Sigmoid colon (tissue), 7 donors: Measurements from ENCODE around the gene MORF4L1. TPM values are rescaled to one million over a fixed set of nuclear protein-coding genes. Genes with fewer than 3 reads are reported as not detected.

Source experiments
- DNase-seq: peaks from one replicate; pipeline ENCODE4 v3.0.0-alpha.2; 2019
- H3K27ac ChIP-seq, 4 donors: fragments of 200-600 bp; sonication (generic); one replicate each; pipeline ENCODE4 v1.5.1; 2016 to 2019; ENCODE audit warnings: mild to moderate bottlenecking in 1 of 4
- H3K27me3 ChIP-seq, 3 donors: fragments of 200-600 bp; sonication (generic); one replicate each; pipeline ENCODE4 v1.5.1; 2019; ENCODE audit warnings: mild to moderate bottlenecking in 1 of 3
- H3K36me3 ChIP-seq, 4 donors: fragments of 200-600 bp; sonication (generic); one replicate each; pipeline ENCODE4 v1.5.1; 2016 to 2019
- H3K4me1 ChIP-seq, 4 donors: fragments of 200-600 bp; sonication (generic); one replicate each; pipeline ENCODE4 v1.5.1; 2017 to 2019
- H3K4me3 ChIP-seq, 4 donors: fragments of 200-600 bp; sonication (generic); one replicate each; pipeline ENCODE4 v1.5.1; 2017 to 2019; ENCODE audit warnings: mild to moderate bottlenecking in 2 of 4, moderate library complexity in 1 of 4
- H3K9me3 ChIP-seq, 4 donors: fragments of 200-600 bp in 3 of 4; sonication (generic) in 3 of 4; one replicate each; pipeline versions ENCODE4 v1.5.1 to v1.6.1; 2013 to 2019
- EP300 ChIP-seq, 4 donors: sonication (generic); formaldehyde crosslinking; IDR thresholded peaks; one replicate each; pipeline ENCODE4 v1.6.1; 2017; ENCODE audit warnings: antibody characterized with exemption in 4 of 4
- POLR2A ChIP-seq, 2 donors: fragments of 450-650 bp; IDR thresholded peaks; one replicate each; pipeline ENCODE4 v1.6.1; 2016; ENCODE audit warnings: antibody characterized with exemption in 2 of 2, mild to moderate bottlenecking in 2 of 2, moderate library complexity in 2 of 2
- POLR2AphosphoS5 ChIP-seq, 4 donors: sonication (generic); formaldehyde crosslinking; IDR thresholded peaks; one replicate each; pipeline ENCODE4 v1.6.1; 2017; ENCODE audit warnings: antibody characterized with exemption in 4 of 4
- WGBS, 2 donors: extraction: QIAGEN DNeasy Blood & Tissue Kit; methylation state at CpG; one replicate each; pipeline ENCODE4 v1.1.7; 2013; 5-methylcytosine and 5-hydroxymethylcytosine counted together
- intact Hi-C: fragments of 100-400 bp; cut with DNase I; formaldehyde crosslinking; loops from one replicate; pipeline ENCODE4 v1.15.1; 2023
- polyA plus RNA-seq, 3 donors: library from polyadenylated mRNA; stranded (reverse); fragments of 200-250 nt; gene quantifications; one replicate each; pipeline ENCODE4 v1.2.3, GENCODE V29; 2013
- total RNA-seq, 4 donors: library from RNA; depleted of rRNA; stranded (reverse); fragments of >200 nt; gene quantifications; one replicate each; pipeline ENCODE4 v1.1.0, GENCODE V29; 2016
- TF ChIP-seq, protein P1 (sequence below), 4 experiments: fragments of 450-650 bp in 3 of 4; fragments of 200-600 bp in 1 of 4; IDR thresholded peaks; one replicate each; pipeline ENCODE4 v1.5.1; 2016 to 2019; ENCODE audit warnings: antibody characterized with exemption in 4 of 4, mild to moderate bottlenecking in 3 of 4, moderate library complexity in 2 of 4
- donor health status: healthy with polysubstance abuse.
- donor health status: Bipolar disorder and iron deficiency.
- donor health status: healthy.

The MORF4L1 gene
- total and polyA plus RNA-seq, 7 donors: 245 to 500 (median 318) TPM

DNA sequence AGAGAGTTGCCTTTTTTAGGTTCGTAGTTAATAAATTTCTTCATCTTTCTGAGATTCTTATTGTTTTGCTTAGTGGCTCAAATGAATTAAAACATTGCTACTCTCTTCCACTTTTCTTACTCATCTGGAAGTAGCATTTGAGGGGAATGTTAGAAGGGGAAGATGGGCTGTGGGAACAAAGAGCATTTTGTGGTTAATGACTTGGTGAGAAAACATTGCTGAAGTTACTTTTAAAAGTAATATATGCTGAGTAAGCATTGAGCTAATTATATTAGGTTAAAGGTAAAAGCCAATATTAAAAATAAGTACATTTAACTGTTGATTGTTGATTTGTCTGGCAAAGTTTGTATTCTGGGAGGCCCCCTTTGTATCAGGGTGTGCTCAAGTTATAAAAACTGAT is 5.7 kb downstream of the MORF4L1 start:
- Histone ChIP-seq H3K27ac (peak overlapping the region in 2 of 4 donors; percentile 95 to 100), H3K36me3 (peaks cover 0 to 29% (median 10%) of the 10 kb centered on the region in 4 donors), H3K4me1 (peaks cover 0 to 81% (median 71%) of the 10 kb centered on the region in 4 donors), H3K27me3 (no peaks in the 10 kb centered on the region), H3K4me3 (no peak overlapping the region), H3K9me3 (no peaks in the 10 kb centered on the region)
- TF ChIP-seq POLR2AphosphoS5 (IDR thresholded peaks at IDR 0.05): no peak
- DNase-seq: no peak
- intact Hi-C loops: no loop called here
- 55 to 59% methylated on average over 1 of the region's 1 CpG for WGBS, 2 donors

DNA sequence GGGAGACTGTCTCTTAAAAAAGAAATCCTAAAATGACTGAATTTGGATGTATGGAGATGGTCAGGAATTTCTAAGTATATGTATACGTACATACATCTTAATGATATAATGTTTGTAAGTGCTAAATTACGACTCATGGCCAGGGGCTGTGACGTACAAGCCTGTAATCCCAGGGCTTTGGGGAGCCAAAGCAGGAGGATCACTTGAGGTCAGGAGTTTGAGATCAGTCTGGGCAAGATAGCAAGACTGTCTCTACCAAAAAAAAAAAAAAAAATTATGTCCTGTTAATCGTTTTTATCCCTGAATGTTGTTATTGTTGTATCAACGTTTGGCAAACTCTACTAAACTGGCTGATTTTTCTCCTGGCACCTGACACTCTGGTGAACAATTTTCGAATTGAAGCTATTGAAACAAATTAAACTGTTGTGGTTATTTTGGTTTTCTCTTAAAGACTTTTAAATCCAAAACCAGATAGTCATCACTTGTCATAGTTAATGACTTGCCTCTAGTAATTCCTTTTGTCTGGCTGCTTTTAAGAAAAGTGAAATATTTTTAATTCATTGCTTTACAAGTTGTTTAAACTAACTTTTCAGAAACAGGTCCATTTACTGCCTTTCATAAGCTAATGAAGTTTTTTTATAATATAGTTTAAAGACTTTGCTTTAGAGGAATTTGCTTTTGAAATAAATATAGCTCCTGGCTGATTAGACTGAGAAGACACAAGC is 7.0 kb downstream of the MORF4L1 start:
- intact Hi-C loops: no loop called here
- no peaks in the 10 kb centered on the region for H3K27me3 ChIP-seq
- WGBS, 2 donors: 49 to 50% methylated on average over 6 of the region's 6 CpGs

DNA sequence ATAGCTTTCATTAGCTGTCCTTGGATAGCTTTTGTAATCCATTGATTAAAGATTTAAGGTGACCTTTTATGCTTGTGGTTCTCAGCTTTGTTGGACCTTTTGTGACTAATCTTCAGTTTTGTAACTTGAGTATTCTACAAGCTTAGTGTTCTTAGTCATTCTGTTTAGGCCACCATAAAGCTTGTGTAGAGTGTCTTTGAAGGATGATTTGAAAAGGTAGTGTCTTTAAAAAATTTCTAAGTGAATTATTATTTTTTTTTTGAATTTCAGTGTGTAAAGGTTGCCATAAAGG is 7.5 kb downstream of the MORF4L1 start:
- Histone ChIP-seq H3K27ac (peak overlapping the region in 3 of 4 donors; percentile 18 to 95 (median 36)), H3K4me1 (peaks cover 0 to 80% (median 69%) of the 10 kb centered on the region in 4 donors), H3K4me3 (no peak overlapping the region), H3K27me3 (no peaks in the 10 kb centered on the region), H3K36me3 (peaks cover 0 to 29% (median 10%) of the 10 kb centered on the region in 4 donors), H3K9me3 (no peaks in the 10 kb centered on the region)
- intact Hi-C loops: no loop called here
- TF ChIP-seq POLR2A (IDR thresholded peaks at IDR 0.05): no peak
- no peak for TF ChIP-seq POLR2AphosphoS5 (IDR thresholded peaks at IDR 0.05)
- TF ChIP-seq, protein P1, sequence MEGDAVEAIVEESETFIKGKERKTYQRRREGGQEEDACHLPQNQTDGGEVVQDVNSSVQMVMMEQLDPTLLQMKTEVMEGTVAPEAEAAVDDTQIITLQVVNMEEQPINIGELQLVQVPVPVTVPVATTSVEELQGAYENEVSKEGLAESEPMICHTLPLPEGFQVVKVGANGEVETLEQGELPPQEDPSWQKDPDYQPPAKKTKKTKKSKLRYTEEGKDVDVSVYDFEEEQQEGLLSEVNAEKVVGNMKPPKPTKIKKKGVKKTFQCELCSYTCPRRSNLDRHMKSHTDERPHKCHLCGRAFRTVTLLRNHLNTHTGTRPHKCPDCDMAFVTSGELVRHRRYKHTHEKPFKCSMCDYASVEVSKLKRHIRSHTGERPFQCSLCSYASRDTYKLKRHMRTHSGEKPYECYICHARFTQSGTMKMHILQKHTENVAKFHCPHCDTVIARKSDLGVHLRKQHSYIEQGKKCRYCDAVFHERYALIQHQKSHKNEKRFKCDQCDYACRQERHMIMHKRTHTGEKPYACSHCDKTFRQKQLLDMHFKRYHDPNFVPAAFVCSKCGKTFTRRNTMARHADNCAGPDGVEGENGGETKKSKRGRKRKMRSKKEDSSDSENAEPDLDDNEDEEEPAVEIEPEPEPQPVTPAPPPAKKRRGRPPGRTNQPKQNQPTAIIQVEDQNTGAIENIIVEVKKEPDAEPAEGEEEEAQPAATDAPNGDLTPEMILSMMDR (IDR thresholded peaks at IDR 0.05): no peak
- no peak for TF ChIP-seq EP300 (IDR thresholded peaks at IDR 0.05)
- no peak for DNase-seq

More for the DNA sequence above, 7.0 kb downstream of the MORF4L1 start:
- Histone ChIP-seq H3K36me3 (peaks cover 0 to 29% (median 10%) of the 10 kb centered on the region in 4 donors), H3K27ac (peak overlapping the region; percentile 24 to 95 (median 41)), H3K4me3 (no peak overlapping the region), H3K4me1 (peaks cover 0 to 80% (median 69%) of the 10 kb centered on the region in 4 donors), H3K9me3 (no peaks in the 10 kb centered on the region)
- TF ChIP-seq, protein P1 (IDR thresholded peaks at IDR 0.05): no peak
- no peak for TF ChIP-seq POLR2A (IDR thresholded peaks at IDR 0.05)
- no peak for TF ChIP-seq POLR2AphosphoS5 (IDR thresholded peaks at IDR 0.05)
- no peak for TF ChIP-seq EP300 (IDR thresholded peaks at IDR 0.05)
- no peak for DNase-seq

DNA sequence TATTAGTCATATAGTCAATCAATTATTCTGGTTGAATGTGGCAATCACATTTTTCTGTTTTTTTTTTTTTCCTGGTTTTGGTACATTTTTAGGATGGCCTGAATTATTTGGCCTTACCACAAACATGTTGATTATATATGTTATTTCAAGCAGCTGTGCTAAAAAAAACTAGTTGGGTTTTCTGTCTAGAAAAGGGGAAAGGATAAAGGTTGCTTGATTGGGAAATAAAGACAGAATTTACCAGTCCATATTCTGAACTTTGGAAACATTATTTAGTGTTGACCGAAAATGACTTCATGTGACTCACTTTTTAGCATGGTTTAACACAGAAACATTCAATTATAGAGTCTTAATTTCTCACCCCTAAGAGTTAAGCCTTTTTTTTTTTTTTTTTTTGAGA is 8.1 kb downstream of the MORF4L1 start:
- peaks cover 0 to 29% (median 12%) of the 10 kb centered on the region in 4 donors for H3K36me3 ChIP-seq
- intact Hi-C loops: no loop called here
- H3K27ac ChIP-seq: no peak overlapping the region
- H3K27me3 ChIP-seq: no peaks in the 10 kb centered on the region
- no peak overlapping the region for H3K4me3 ChIP-seq
- DNase-seq: no peak
- no peaks in the 10 kb centered on the region for H3K9me3 ChIP-seq
- WGBS, 2 donors: 89 to 91% methylated on average over 1 of the region's 1 CpG
- TF ChIP-seq POLR2A (IDR thresholded peaks at IDR 0.05): no peak
- TF ChIP-seq, protein P1 (IDR thresholded peaks at IDR 0.05): no peak
- TF ChIP-seq EP300 (IDR thresholded peaks at IDR 0.05): no peak
- TF ChIP-seq POLR2AphosphoS5 (IDR thresholded peaks at IDR 0.05): no peak
- peaks cover 0 to 79% (median 65%) of the 10 kb centered on the region in 4 donors for H3K4me1 ChIP-seq

DNA sequence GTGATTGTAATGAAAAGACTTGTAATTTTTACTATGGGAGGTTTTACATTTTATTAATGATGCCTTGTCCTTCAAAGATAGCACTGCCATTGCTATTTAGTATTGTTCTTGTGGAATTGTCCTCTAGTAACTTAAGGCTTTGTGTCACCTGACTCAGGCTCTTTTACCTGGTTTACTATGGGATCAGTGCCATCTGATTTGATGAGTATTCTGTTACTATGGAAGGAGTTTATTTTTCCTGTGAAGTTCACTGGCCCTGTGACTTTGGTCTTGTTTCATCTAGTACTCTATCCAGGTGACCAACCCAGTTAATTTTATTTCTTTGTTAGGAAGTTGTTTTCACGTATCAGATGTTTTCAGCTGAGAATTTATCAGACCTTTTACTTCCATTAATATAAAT is 9.0 kb downstream of the MORF4L1 start:
- no peaks in the 10 kb centered on the region for H3K9me3 ChIP-seq
- TF ChIP-seq POLR2A (IDR thresholded peaks at IDR 0.05) (no peak), POLR2AphosphoS5 (IDR thresholded peaks at IDR 0.05) (no peak), EP300 (IDR thresholded peaks at IDR 0.05) (no peak)
- TF ChIP-seq, protein P1 (IDR thresholded peaks at IDR 0.05): no peak
- no peak for DNase-seq
- H3K4me3 ChIP-seq: no peak overlapping the region
- H3K4me1 ChIP-seq: peaks cover 0 to 71% (median 58%) of the 10 kb centered on the region in 4 donors
- H3K27ac ChIP-seq: no peak overlapping the region
- no peaks in the 10 kb centered on the region for H3K27me3 ChIP-seq
- 86 to 88% methylated on average over 1 of the region's 1 CpG for WGBS, 2 donors
- intact Hi-C loops: no loop called here
- peaks cover 0 to 38% (median 20%) of the 10 kb centered on the region in 4 donors for H3K36me3 ChIP-seq
